Stimulated activated effector memory CD8-positive, alpha-beta T cell treated with anti-CD3 and anti-CD28 coated beads, Interleukin-12 subunit alpha, Interleukin-12 subunit beta, amount 100 ng/mL, for 72 hours (primary cell): ENCODE results near the gene PAN2.
"Not testable (repeated sequence)": the region's sequence is repeated elsewhere in the genome, so short reads cannot be mapped to it uniquely, and the experiment has no call there.

Experiments used
- ATAC-seq: fragments of 150-1000 bp; cut with Tn5 transposase; 2 replicates; pipeline ENCODE4 v1.10.0; 2021
- DNase-seq, 2 donors: peaks; one replicate each; pipeline ENCODE4 v3.0.0; 2021 to 2022; ENCODE audit warnings: low spot score in 2 of 2
- H3K27ac Mint-ChIP-seq: one replicate; pipeline ENCODE4 v1.8.0; 2022; ENCODE audit warnings: mild to moderate bottlenecking, mixed read lengths
- H3K36me3 Mint-ChIP-seq: one replicate; pipeline ENCODE4 v1.8.0; 2022; ENCODE audit warnings: mild to moderate bottlenecking, mixed read lengths
- H3K4me1 Mint-ChIP-seq: one replicate; pipeline ENCODE4 v1.8.0; 2022; ENCODE audit warnings: mixed read lengths
- H3K4me3 Mint-ChIP-seq: one replicate; pipeline ENCODE4 v1.8.0; 2022; ENCODE audit warnings: mild to moderate bottlenecking, mixed read lengths
- H3K9me3 Mint-ChIP-seq: one replicate; pipeline ENCODE4 v1.8.0; 2022; ENCODE audit warnings: mixed read lengths

The PAN2 gene

GRCh38 chr12:56358836-56359532 lies 25.2 kb upstream of the PAN2 start:
- peaks cover 59% of the 10 kb centered on the region for H3K36me3 Mint-ChIP-seq
- H3K4me1 Mint-ChIP-seq = peaks cover 33% of the 10 kb centered on the region

GRCh38 chr12:56351325-56351724 lies 17.5 kb upstream of the PAN2 start:
- DNase-seq (no peak), ATAC-seq (no peak)
- no peak overlapping the region for H3K4me3 Mint-ChIP-seq
- peaks cover 100% of the 10 kb centered on the region for H3K36me3 Mint-ChIP-seq
- H3K9me3 Mint-ChIP-seq = no peaks in the 10 kb centered on the region
- peak overlapping the region; percentile 41 for H3K27ac Mint-ChIP-seq
- peaks cover 7% of the 10 kb centered on the region for H3K4me1 Mint-ChIP-seq

More at GRCh38 chr12:56358836-56359532, 25.2 kb upstream of the PAN2 start:
- no peak for DNase-seq
- Mint-ChIP-seq H3K9me3 (no peaks in the 10 kb centered on the region), H3K4me3 (peak overlapping the region; percentile 84), H3K27ac (peak overlapping the region; percentile 90)
- ATAC-seq = no peak

DNA sequence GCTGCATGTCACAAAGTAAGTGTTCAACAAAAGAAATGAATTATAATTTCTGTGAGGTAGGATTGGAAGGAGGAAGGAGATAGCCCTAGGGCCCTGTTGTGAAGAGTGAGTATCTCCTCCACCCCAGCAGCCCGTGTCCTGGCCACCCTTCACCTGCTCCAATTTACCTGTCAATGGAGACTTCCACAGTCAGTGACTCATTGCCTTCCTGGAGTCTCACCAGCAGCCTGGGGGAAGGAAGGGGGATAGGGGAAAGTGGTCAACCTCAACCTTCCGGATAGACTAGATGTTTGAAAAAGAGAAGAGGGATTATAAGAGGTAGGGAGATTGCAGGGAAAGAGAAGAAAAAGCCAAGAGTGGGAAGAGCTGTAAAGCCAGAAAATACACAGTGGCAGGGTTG lies 16.9 kb upstream of the PAN2 start:
- H3K27ac Mint-ChIP-seq = peak overlapping the region; percentile 41
- peaks cover 2% of the 10 kb centered on the region for H3K4me1 Mint-ChIP-seq

DNA sequence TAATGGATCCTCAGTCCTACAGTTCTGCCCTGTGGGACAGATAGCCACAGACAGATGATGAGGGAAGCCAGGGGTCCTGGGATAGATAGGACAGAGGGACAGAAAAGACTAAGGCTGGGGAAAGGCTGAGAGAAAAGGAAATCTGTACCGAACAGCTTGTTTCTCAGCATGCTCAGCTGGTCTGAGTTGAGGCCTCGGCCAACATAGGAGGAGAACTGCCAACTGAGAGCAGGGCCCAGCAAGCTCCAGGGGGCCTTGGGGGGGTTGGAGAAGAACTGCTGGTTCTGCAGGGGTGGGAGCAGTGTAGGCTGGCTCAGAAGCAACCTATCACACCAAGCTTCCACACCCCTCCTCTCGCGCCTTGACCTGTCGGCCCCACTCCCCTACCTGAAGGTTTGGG lies 15.0 kb upstream of the PAN2 start:
- H3K27ac Mint-ChIP-seq = no peak overlapping the region
- H3K4me3 Mint-ChIP-seq = no peak overlapping the region
- no peak for DNase-seq
- peaks cover 100% of the 10 kb centered on the region for H3K36me3 Mint-ChIP-seq
- peak; percentile 34 for ATAC-seq
- no peaks in the 10 kb centered on the region for H3K9me3 Mint-ChIP-seq
- H3K4me1 Mint-ChIP-seq = no peaks in the 10 kb centered on the region

More for the DNA sequence above, 16.9 kb upstream of the PAN2 start:
- Mint-ChIP-seq H3K36me3 (peaks cover 100% of the 10 kb centered on the region), H3K9me3 (no peaks in the 10 kb centered on the region), H3K4me3 (no peak overlapping the region)
- ATAC-seq = no peak
- no peak for DNase-seq

GRCh38 chr12:56347255-56347654 lies 13.5 kb upstream of the PAN2 start:
- ATAC-seq, H3K9me3 Mint-ChIP-seq, H3K4me1 Mint-ChIP-seq, DNase-seq, H3K4me3 Mint-ChIP-seq: not testable (repeated sequence)
- H3K36me3 Mint-ChIP-seq = peaks cover 99% of the 10 kb centered on the region
- peak overlapping the region; percentile 75 for H3K27ac Mint-ChIP-seq

DNA sequence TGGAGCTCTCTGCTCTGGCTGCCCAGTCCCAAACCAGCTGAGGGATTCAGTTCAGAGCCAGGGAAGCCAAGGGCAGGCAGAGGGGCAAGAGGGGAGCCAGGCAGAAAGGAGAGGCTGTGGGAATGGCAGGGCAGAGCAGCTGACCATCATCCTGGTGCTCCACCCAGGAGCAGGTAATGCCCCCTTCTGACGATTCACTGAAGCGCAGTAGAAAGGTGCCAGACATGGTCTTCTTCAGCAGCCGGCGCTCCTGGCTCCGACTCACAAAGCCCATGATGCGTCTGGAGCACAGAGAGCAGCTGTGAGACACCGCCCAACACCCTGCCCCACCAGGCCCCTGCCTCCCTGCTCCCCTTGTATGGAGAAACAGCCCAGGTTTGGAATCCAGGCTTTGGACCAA lies 12.9 kb upstream of the PAN2 start:
- ATAC-seq (peak; percentile 41), DNase-seq (no peak)
- no peak overlapping the region for H3K27ac Mint-ChIP-seq
- peaks cover 98% of the 10 kb centered on the region for H3K36me3 Mint-ChIP-seq
- no peaks in the 10 kb centered on the region for H3K9me3 Mint-ChIP-seq
- no peaks in the 10 kb centered on the region for H3K4me1 Mint-ChIP-seq
- H3K4me3 Mint-ChIP-seq = no peak overlapping the region

DNA sequence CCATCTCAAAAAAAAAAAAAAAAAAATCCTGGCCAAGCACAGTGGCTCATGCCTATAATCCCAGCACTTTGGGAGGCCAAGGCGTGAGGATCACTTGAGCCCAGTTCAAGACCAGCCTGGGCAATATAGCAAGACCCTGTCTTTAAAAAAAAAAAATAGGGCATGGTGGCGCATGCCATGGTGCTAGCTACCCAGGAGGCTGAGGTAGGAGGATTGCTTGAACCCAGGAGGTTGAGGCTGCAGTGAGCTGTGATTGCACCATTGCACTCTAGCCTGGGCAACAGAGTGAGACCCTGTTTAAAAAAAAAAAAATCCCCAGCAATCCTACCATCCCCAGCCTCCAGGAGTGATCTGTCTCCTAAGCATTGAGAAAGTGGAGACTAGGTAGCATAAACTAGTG lies 8.5 kb upstream of the PAN2 start:
- H3K27ac Mint-ChIP-seq = peak overlapping the region; percentile 10
- peaks cover 83% of the 10 kb centered on the region for H3K36me3 Mint-ChIP-seq
- not testable (repeated sequence) for ATAC-seq, H3K4me3 Mint-ChIP-seq, DNase-seq, H3K9me3 Mint-ChIP-seq
- peaks cover 28% of the 10 kb centered on the region for H3K4me1 Mint-ChIP-seq

DNA sequence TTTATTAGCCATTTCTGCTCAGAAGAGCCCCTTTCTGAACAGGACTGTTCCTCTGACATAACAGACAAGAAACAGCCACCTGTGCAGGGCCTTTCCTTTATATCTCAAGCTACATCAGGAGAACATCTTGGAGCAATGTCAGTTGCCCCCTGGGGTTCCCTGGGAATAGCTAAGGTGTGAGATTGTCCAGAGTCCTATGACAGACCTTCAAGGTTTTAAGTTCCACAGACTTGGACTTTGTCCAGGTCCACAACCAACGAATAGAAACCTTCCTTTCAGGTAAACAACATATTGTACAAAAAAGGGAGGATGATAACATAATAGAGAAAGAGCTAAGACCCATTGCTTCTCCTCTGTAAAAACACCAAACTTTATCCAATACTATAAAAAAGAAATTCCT lies 7.8 kb upstream of the PAN2 start:
- Mint-ChIP-seq H3K9me3 (no peaks in the 10 kb centered on the region), H3K36me3 (peaks cover 76% of the 10 kb centered on the region), H3K27ac (peak overlapping the region; percentile 10), H3K4me3 (no peak overlapping the region), H3K4me1 (peaks cover 33% of the 10 kb centered on the region)
- DNase-seq = no peak
- ATAC-seq = no peak

- Mint-ChIP-seq H3K36me3 (peaks cover 55% of the 10 kb centered on the region), H3K27ac (peak overlapping the region; percentile 98), H3K9me3 (no peaks in the 10 kb centered on the region), H3K4me1 (peaks cover 37% of the 10 kb centered on the region), H3K4me3 (peak overlapping the region; percentile 92)
- DNase-seq (no peak), ATAC-seq (no peak)
Observed at GRCh38 chr12:56339158-56339422, 5.3 kb upstream of the PAN2 start.

DNA sequence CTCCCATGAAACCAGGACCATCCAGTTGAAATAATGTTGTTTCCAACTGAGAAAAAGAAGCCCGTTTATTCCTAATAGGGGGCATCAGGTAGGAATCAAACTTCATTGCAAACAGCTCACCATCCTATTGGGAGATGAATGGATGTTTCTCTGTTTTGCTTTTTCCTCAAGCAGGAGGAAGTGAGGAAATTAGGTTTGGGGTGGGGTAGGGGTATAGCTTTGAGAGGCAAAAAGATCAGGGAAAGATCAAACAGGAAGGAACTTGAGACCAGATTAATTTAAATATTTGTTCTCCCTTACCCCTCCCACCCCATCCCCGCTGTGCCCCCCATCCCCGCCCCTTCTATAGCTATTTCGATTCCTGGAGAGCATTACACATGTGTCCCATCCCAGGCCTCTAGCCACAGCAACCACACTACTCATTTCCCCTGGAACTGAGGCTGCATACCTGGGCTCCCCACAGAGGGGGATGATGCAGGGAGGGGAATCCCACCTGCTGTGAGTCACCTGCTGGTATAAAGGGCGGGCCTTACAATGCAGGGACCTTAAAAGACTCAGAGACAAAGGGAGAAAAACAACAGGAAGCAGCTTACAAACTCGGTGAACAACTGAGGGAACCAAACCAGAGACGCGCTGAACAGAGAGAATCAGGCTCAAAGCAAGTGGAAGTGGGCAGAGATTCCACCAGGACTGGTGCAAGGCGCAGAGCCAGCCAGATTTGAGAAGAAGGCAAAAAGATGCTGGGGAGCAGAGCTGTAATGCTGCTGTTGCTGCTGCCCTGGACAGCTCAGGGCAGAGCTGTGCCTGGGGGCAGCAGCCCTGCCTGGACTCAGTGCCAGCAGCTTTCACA lies 4.7 kb upstream of the PAN2 start, which contains the start of gene IL23A:
IL23A (plus strand) TSS at position 577 of the 850 bp plus-strand sequence; CDS start at position 738, 161 bp downstream.
- Mint-ChIP-seq H3K36me3 (peaks cover 55% of the 10 kb centered on the region), H3K4me1 (peaks cover 42% of the 10 kb centered on the region), H3K27ac (peak within 1 kb of the TSS; percentile 98), H3K4me3 (peak within 1 kb of the TSS; percentile 92), H3K9me3 (no peaks in the 10 kb centered on the region)
- DNase-seq = peak; percentile 58 to 89
- peak; percentile 86 for ATAC-seq

DNA sequence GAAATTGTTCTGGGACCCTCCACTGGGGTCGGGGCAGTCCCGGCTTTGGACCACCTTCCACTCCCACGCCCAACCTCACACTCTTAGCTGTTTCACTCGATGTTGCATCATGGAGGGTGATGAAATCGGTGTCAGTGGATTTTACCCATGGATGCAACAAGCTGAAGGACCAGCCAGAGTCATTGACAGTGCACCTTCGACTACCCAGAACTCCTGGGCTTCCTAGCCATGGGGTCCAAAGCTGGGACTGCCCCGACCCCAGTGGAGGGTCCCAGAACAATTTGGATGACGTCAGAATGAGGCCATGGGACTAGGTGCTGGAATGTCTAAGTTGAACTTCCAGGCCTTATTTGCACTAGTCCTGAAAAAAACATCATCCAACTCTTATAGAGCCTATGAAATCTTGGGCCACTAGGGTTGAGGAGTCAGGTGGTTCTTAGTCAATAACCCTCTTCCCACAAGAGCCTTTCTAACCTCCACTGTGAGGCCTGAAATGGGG lies 4.0 kb upstream of the PAN2 start:
- no peaks in the 10 kb centered on the region for H3K9me3 Mint-ChIP-seq
- H3K36me3 Mint-ChIP-seq = peaks cover 55% of the 10 kb centered on the region
- no peak for ATAC-seq
- peaks cover 50% of the 10 kb centered on the region for H3K4me1 Mint-ChIP-seq
- H3K4me3 Mint-ChIP-seq = peak overlapping the region; percentile 92
- no peak for DNase-seq
- peak overlapping the region; percentile 98 for H3K27ac Mint-ChIP-seq

DNA sequence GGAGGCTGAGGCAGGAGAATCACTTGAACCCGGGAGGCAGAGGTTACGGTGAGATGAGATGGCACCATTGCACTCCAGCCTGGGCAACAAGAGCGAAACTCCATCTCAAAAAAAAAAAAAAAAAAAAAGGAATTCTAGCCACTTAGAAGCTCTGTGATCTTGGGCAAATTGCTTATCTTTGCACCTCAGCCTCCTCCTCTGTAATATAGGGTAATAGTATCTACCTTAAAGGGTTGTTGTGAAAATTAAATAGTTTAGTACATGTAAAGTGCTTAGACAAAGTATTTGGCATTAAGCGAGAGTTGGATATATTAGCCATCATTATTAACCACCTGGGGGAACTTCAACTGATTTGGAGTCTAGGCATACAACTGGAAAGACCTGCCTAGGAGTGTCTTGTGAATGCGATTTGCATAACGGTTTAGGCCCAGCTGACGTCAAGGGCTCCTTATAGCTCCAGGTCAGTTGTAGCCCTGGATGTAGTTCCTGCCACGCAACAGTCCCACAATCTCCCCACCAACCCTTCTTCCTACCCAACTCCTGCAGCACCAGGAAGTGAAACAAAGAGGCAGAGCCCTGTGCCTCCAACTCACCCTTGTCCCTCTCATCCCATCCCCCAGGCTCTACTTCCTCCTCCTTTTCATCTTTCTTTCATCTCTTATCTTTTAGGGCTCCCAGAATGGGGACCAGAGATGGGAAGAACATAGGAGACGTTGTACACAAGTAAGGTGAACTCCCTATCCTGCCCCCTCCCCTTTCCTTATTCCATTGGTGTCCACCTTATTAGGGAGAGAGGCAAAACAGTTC lies 2.8 kb upstream of the PAN2 start:
- no peak for ATAC-seq
- H3K27ac Mint-ChIP-seq = peak overlapping the region; percentile 53
- H3K4me3 Mint-ChIP-seq = no peak overlapping the region
- DNase-seq = no peak
- H3K4me1 Mint-ChIP-seq = peaks cover 54% of the 10 kb centered on the region
- H3K9me3 Mint-ChIP-seq = no peaks in the 10 kb centered on the region
- peaks cover 45% of the 10 kb centered on the region for H3K36me3 Mint-ChIP-seq

DNA sequence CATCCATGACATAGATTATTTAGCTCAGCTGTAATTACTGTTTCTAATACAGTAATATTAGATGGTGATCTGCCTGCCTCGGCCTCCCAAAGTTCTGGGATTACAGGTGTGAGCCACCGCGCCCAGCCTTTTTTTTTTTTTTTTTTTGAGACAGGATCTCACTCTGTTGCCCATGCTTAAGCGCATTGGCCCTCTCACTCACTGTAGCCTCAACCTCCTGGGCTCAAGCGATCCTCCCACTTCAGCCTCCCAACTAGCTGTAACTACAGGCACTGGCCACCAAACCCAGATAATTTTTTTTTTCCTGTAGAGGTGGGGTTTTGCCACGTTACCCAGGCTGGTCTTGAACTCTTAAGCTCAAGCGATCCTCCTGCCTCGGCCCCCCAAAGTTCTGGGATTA lies 1.7 kb upstream of the PAN2 start:
- Mint-ChIP-seq H3K36me3 (peaks cover 35% of the 10 kb centered on the region), H3K4me1 (peaks cover 59% of the 10 kb centered on the region), H3K27ac (peak overlapping the region; percentile 99)
- ATAC-seq, H3K9me3 Mint-ChIP-seq, DNase-seq, H3K4me3 Mint-ChIP-seq: not testable (repeated sequence)

- H3K4me1 Mint-ChIP-seq = peaks cover 52% of the 10 kb centered on the region
Observed at GRCh38 chr12:56334490-56334793, 642 bp upstream of the PAN2 start.

DNA sequence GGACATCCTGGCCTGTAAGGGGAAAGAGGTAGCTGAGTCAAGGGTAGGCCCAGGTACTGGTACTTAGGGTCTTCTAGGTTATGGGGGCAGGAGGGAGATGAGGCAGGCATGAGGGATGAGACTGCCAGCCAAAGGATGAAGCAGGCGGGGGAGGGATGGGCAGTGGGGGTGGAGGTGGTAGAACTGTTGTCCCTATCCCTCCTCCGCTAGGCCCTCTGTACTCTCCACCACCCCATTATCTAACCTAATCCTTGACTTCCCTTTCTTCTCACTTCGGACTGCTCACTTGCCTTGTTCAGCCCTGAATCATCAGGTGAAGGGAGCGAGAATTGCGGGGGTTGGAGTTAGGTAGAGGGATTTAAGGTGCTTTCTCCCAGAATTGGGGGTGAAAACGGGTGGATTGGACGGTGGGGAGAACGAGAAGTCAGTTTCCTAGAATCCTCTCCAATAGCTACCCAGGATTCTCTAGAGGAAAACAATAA lies 562 bp downstream of the PAN2 start:
- Mint-ChIP-seq H3K4me3 (peak overlapping the region; percentile 88), H3K9me3 (no peaks in the 10 kb centered on the region), H3K4me1 (peaks cover 40% of the 10 kb centered on the region), H3K27ac (peak overlapping the region; percentile 99), H3K36me3 (peaks cover 18% of the 10 kb centered on the region)
- ATAC-seq (peak; percentile 48), DNase-seq (no peak)

More at GRCh38 chr12:56334490-56334793, 642 bp upstream of the PAN2 start:
- ATAC-seq (no peak), DNase-seq (no peak)
- H3K4me3 Mint-ChIP-seq = peak overlapping the region; percentile 88
- peak overlapping the region; percentile 99 for H3K27ac Mint-ChIP-seq
- no peaks in the 10 kb centered on the region for H3K9me3 Mint-ChIP-seq
- H3K36me3 Mint-ChIP-seq = peaks cover 30% of the 10 kb centered on the region
